Lung microvascular endothelial cell (primary cell): ENCODE data around the gene R3HDM4. TPM values are rescaled to one million over a fixed set of nuclear protein-coding genes. Genes with fewer than 3 reads are reported as not detected.

Experiments
- DNase-seq, 2 donors: peaks; one replicate each; pipeline versions ENCODE4 v3.0.0 to v3.0.0-alpha.2; 2010; ENCODE audit warnings: low read depth in 2 of 2
- total RNA-seq: library from RNA; depleted of rRNA; stranded (reverse); fragments of >200 nt; gene quantifications from 2 replicates; pipeline ENCODE4 v1.2.1, GENCODE V29; 2014

The R3HDM4 gene
- total RNA-seq, 1 donor from 2014 or later: 28.8 TPM

DNA sequence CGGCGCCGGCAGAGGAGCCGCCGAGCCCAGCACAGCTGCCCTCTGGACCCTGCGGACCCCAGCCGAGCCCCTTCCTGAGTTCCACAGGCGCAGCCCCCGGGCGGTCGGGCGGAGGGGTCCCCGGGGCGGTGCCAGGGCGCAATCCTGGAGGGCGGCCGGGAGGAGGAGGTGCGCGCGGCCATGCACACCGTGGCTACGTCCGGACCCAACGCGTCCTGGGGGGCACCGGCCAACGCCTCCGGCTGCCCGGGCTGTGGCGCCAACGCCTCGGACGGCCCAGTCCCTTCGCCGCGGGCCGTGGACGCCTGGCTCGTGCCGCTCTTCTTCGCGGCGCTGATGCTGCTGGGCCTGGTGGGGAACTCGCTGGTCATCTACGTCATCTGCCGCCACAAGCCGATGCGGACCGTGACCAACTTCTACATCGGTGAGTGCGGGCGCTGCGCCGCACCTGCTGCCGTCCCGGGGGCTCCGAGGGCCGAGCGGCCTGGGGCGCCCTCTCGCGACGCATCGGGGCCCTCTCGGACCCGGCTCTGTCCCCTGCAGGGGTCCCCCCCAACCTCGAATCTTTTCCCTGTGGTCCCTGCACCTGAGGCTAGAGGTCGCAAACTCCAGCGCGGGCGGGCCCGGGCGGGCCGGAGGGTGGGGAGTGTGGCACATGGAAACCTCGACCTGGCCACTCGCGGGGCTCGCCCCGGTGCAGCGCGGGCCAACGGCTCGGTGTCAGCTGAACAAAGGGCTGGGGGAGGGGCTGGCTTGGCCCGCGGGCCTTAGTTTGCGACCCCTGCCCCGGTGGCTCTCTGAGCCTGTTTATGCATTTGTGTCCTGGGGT lies 4.5 kb upstream of the R3HDM4 start, which contains the start of gene KISS1R:
Gene KISS1R (plus strand): TSS at position 11 of the 829 bp plus-strand sequence. CDS start 170 bp downstream, at position 181.
- DNase-seq: peak; percentile 26 to 53

DNA sequence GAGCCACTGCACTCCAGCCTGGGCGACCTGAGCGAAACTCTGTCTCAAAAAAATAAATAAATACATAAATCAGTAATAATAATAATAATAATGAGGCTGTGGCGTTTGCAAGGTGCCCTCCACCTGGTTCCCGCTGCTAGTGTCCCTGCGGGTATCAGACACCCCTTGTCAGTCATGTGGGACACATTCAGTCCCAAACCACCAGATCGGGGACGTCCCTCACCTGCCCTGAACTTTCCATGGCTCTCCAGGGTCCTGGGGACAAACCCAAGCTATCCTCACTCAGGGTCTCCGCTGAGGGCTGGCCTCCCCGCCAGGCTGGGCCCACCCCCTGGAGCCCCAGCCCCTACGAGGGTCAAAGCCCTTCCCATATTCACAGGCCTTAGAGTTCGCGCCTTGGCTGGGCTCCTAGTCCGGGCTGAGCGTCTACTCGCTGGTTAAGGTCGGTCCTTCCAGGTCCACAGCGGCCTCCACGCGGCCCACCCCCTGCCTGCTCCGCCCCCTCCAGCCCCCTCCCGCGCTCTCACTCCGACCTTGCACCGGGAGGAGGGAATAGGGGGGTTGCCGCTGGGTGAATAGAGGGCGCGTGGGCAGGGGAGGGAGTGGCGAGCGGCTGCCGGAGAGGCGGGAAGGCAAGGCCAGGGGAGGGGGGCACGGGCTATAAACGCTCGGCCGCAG lies 3.8 kb upstream of the R3HDM4 start:
- DNase-seq: no peak

DNA sequence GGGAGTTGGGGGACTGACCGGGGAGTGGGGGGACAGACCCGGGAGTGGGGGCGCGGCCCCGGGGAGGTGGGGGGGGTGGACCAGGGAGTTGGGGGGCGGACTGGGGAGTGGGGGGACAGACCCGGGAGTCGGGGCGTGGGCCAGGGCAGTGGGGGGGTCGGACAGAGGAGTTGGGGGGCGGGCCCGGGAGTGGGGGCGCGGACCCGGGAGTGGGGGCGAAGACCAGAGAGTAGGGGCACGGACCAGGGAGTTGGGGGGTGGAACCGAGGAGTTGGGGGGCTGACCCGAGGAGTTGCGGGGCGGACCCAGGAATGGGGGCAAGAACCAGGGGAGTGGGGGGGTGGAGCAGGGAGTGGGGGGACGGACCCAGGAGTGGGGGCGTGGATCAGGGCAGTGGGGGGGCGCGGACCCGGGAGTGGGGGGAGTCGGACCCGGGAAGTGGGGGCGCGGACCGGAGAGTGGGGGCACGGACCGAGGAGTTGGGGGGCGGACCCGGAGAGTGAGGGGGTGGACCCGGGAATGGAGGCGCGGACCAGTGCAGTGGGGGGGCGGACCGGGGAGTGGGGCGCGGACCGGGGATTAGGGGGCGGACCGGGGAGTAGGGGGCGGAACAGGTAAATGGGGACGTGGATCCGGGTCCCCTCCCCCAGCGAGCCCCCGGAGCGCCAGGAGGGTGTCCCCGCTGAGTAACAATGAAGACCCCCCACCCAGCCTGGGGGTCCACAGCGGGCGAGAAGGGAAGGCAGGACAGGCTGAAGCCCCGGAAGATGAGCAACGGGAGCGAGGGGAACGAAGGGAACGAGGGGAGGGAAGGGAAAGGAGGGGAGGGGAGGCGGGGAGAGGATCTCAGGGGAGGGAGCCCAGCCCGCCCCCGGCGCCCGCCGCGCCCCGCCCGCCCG lies 589 bp downstream of the R3HDM4 start:
- no peak for DNase-seq

DNA sequence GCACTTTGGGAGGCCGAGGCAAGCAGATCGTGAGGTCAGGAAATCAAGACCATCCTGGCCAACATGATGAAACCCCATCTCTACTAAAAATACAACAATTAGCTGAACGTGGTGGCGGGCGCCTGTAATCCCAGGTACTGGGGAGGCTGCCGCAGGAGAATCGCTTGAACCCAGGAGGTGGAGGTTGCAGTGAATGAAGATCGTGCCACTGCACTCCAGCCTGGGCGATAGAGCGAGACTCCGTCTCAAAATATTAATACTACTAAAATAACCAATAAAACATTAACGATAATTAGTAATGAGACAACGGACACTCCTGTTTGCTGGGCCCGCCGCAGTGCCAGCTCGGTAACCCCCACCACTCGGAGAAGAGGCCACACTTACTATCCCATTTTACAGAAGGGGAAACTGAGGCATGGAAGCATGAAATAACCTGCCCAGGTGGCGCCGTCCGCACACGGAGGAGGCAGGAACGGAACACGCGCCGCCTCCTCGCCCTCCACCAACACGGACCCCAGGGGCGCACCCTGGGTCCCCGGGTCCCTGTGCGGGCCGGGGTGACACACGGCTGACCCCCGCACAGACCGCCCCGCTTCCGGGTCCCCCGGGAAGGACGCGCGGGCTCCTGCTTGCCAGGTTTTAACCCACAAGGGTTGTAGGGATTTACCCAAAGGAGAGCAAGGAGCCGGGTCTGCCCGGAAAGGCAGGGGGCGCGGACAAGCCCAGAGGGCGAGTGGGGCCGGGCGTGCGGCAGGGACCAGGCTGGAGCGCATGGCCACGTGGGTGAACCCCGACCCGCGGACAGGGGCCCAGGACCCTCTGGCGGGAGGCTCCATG lies 1.6 kb downstream of the R3HDM4 start:
- DNase-seq: no peak

DNA sequence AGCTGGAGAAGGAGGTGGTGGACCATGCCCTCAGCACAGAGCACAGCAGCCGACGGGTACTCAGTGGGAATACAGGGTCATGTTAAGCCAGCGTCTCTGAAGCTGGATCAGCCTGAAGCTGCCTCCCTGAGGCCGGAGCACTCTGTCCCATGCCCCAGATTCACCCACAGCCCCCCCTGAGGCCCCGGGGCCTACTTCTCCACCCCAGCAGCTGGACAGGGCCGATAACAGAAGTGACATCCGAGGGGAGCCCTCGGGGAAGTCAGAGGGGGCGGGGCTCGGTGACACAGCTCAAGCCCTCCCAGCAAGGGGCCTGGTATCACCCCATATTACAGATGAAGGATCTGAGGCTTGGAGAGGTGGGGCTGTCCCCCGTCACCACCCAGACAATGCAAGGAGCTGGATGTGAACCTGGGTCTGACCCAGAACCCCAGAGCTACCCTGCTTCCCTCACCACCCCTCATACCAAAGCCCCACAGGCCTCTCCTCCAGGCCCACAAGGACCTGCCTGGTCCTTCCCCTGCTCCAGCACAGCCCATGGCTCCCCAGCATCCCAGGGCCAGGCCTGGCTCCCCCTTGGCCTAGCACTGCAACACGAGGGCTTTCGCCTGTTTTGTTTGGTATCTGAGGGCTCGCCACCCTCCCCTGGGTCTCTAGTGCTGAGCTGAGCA lies 5.7 kb downstream of the R3HDM4 start:
- DNase-seq: no peak

DNA sequence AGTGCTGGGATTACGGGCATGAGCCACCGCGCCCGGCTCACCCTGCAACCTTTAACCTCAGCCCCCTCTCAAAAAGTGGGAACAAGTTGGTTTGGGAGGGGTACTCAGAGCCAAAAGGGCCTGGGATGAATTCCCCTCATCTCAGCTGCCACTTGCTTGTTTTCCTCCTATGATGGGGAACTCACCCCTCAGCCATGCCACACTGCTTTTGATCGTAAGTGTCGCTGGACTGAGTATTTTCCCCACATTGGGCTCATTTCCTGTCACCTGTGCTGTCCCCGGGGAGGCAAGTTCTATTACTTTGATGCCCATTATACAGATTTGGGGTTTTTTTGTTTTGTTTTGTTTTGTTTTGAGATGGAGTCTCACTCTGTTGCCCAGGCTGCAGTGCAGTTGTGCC lies 6.5 kb downstream of the R3HDM4 start:
- DNase-seq: no peak

DNA sequence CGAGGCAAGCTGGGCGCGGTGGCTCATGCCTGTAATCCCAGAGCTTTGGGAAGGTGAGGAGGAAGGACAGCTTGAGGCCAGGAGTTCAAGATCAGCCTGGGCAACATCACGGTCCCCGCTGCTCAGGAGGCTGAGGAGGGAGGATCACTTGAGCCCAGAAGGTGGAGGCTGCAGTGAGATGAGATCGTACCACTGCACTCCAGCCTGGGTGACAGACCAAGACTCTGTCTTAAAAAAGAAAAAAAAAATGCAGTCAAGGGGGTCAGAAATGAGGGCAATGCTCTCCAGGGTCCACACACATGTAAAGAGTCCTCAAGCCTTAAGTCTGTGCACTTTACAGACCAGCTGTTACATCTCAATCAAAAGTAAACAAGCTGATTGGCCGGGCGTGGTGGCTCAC lies 8.5 kb downstream of the R3HDM4 start:
- DNase-seq: no peak

DNA sequence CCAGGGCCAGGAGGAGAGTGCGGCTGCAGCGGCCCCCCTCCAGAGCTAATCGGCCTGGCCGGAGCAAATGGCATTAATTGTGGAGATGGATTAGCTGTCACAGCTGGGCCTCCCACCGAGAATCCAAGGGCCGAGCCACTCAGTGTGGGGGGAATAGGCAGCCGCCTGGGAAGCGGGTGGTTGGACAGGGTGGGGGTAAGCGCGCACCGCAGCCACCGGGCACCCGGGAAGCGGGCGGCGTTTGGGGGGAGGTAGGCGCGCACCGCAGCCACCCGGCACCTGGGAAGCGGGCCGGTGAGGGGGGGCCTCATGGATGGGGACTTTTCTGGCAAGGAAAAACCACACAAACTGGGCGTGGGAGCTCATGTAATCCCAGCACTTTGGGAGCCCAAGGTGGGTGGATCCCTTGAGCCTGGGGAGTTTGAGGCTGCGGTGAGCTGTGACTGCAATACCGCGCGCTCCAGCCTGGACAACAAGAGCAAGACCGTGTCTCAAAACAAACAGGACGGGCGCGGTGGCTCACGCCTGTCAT lies 9.7 kb downstream of the R3HDM4 start:
- DNase-seq: no peak

DNA sequence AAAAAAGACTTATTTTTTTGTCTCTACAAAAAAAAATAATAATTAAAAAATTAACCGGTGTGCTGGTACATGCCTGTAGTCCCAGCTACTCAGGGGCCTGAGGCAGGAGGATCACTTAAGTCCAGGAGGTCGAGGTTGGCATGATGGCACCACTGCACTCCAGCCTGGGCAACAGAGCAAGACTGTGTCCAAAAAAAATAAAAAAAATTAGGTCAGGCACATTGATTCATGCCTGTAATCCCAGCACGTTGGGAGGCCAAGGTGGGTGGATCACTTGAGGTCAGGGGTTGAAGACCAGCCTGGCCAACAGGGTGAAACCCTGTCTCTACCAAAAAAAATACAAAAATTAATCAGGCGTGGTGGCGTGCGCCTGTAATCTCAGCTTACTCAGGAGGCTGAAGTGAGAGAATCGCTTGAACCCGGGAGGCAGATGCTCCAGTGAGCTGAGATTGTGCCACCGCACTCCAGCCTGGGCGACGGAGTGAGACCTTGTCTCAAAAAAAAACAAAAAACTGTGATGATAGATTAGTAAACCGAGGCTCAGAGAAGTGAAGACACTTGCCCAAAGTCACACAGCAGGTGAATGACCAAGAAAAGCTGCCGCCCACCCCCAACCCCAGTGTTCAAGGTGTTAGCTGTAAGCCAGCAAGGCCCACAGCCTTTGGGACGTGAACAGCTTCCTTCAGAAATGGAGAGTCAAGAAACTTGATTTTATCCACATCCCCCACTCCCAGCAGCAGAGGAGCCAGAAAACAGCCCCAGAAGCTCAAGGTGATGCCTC lies 10.4 kb downstream of the R3HDM4 start:
- DNase-seq: no peak

DNA sequence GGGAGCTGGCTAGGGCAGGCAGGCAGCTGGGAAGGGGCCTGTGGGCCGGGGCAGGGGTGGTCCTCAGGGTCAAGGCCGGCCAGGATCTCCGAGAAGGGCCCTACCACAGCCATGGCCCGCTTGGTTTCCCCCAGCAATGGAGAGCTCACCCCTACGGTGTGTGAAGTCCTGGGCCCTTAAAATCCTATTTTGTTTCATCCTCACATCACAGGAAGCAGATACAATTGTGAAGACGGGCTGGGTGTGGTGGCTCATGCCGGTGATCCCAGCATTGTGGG lies 11.0 kb downstream of the R3HDM4 start:
- no peak for DNase-seq

DNA sequence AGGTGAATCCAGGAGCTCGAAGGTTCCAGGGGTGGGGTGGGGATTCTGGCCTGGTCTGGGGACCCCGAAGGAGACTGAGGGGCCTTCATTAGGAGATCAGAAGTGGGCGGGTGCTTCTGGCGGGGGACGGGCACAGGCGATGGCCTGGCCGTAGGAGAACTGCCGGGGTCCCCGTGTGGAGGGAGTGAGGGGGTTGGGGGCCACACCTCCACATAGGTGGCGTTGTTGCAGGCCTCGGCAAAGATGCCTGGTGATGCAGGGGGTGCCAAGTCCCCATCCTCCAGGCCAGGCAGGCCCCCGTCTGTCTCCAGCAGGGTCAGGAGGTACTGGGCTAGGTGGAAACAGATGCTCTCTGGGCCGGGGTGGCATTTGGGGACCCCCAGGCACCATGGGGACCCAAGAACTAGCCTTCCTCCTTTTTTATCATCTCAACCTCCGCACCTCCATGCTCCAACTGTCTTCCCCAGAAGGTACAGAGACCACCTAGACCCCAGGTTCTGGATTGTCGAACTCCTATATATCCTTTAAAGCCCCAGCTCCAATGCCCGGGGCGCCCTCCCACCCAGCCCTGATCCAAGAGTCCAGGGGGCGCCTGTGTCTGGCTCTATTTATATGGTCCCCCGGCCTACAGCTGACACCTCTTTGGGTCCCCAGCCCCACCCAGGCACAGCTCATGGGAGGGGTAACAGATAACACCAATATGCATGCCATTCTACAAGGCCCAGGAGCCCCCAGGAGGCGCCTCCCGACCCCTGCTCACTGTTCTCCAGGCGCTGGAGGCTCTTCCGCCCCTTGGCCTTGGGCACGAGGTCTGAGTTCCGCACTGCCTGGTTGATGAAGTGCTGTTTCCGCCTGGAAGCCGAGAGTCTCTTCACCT lies 11.6 kb downstream of the R3HDM4 start:
- DNase-seq: no peak

DNA sequence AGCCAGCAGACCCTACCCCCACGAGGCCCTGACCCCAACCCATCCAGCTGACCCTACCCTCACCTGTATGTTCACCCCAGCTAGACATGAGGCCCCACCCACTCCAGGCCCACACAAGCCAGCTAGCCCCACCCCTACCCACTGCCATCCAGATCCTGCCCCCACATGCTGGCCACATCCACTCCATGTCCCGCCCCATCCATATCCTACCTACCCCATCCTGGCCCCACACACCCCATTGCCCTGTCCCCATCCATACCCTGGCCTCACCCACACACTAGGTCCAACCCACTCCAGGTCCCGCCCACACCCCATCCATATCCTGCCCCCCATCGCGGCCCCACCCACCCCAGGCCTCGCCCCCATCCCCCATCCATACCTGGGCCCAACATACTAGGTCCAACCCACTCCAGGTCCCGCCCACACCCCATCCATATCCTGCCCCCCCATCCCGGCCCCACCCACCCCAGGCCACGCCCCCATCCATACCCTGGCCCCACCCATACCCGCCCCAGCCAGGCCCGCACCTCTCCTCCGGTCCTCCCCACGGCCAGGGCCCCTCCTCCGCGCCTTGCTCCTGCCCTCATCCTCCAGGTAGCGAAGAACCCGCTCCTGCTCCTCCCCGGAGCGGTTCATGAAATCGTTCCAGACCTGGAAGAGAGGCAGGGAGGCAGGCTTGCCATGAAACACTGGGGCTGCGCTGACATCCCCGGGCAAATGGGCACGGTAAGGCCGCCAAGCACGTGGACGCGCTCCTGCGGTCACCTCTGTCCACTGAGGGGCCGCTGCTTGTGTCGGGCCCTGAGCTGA lies 12.5 kb downstream of the R3HDM4 start:
- no peak for DNase-seq

DNA sequence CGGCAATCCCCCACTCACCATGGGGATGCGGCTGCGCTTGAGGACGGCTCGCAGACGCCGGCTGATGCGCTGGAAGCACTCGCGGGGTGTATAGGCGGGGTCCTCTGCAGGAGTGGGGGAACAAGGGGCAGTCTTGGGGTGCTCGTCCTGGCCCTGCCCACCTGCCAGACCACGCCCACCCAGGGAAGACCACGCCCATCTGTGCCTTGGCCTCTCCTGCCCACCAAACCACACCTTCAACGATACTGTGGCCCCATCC lies 13.0 kb downstream of the R3HDM4 start:
- no peak for DNase-seq

DNA sequence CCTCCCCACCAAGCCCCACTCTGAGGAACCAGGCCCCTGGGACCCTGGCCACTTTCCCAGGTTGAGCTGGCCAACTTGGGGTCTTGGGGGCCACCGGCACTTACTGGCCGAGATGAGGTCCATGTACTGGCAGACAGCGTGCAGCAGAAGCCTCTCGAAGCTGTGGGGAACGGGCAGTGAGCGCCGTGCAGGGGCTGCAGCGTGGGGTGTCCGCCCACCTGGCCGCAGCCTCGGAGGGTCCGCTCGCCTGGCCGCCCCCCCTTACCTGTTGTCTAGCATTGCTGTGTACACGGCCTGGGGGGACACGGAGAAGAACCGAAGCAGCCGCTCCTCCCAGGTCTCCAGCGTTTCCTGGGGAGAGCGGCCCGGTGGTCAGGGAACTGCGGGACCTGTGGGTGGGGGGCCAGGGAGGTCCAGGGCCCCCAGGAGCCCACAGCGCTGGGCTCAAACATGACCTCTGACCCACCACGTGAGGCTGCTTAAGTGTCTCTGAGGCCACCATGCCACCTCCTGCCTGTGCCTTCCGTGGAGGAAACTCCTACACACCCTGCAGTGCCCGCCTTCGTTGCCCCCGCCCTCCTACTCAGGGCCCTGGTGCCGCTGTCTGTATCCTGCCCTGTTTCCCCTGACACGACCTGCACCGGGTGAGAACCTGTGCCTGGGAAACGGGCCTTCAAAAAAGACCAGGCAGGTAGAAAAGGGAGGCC lies 13.5 kb downstream of the R3HDM4 start:
- DNase-seq: no peak

DNA sequence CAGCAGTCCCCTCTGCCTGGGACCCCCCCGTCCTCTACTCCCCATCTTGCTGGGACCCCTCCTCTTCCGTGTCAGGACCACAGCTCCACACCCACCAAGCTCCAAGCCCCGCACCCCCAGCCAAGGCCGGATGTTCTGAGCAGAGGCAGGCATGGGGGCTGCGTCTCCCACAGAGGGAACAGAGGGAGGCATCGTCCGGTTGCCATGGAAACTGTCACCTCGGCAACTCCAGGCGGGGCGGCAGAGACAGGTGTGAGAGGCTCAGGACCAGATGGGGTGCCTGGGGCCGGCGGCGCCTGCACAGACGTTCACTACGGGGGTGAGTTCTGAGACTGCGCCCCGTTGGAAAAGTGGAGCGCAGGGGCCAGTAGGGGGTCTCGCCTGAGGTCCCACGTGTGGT lies 14.4 kb downstream of the R3HDM4 start:
- DNase-seq: no peak

DNA sequence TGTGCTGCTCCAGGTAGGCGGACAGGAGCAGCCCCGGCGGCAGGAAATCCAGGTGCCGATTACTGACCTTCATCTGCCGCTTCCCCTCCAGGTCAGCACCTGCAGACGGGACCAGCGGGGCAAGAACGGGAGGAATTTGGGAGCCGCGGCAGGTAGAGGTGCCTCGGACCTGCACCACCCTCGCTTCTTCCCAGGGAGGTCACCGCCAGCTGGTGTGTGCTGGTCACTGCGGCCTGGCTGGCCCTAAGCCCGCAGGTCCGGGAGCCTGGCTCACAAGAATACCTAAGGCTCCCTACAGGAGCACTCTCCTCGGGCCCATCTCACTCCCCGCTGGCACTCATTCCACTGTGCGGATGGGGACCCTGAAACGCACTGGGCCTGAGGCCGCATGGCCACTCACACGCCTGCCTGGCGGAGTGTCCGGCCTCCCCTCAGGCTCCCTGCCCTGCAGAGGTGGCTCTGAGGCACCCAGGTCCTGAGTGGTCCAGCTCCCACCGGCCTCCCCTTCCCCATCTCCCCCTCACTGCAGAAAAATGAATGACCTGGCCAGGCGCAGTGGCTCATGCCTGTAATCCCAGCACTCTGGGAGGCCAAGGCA lies 15.5 kb downstream of the R3HDM4 start:
- no peak for DNase-seq

DNA sequence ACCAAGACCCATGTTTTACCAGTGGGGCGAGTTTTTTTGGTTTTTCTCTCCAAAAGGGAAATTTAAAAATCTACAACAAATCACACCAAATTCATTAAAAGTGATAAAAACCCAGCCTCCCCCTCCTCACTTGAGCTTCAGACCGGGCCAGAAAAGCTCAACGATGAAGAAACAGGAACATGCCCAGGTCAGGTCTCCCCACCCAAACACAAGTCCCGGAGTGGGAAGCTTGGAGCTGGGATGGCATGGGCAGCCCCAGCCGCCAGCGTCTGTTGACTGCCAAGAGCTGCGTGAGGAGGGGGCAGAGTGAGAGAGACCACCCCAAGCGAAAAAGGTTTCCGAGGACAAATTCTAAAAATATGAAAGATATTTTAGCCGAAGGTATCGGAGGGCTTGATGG lies 16.0 kb downstream of the R3HDM4 start:
- DNase-seq: no peak
